Activated CD8-positive, alpha-beta T cell treated with anti-CD3 and anti-CD28 coated beads for 36 hours (primary cell): ENCODE data around the gene LNP1. TPM values are rescaled to one million over a fixed set of nuclear protein-coding genes. Genes with fewer than 3 reads are reported as not detected.

Experiments
- ATAC-seq: fragments of 200-7000 bp; cut with Tn5 transposase; one replicate; pipeline ENCODE4 v1.10.0; 2021; ENCODE audit warnings: mild to moderate bottlenecking, moderate library complexity
- CTCF ChIA-PET: fragments of 350-600 bp; sonication (Branson Sonifier 250); formaldehyde crosslinking; loops from one replicate; lab custom pipeline; 2021; ENCODE audit warnings: antibody characterized with exemption; lab: Charles Lee
- POLR2A ChIA-PET: fragments of 350-600 bp; sonication (Branson Sonifier 250); formaldehyde crosslinking; loops from one replicate; lab custom pipeline; 2021; ENCODE audit warnings: antibody characterized with exemption; lab: Charles Lee
- DNase-seq: peaks from one replicate; pipeline ENCODE4 v3.0.0-alpha.2; 2020
- H3K27ac Mint-ChIP-seq: one replicate; pipeline ENCODE4 v1.8.0; 2021; ENCODE audit warnings: mild to moderate bottlenecking, mixed read lengths
- H3K27me3 Mint-ChIP-seq: one replicate; pipeline ENCODE4 v1.8.0; 2021; ENCODE audit warnings: mixed read lengths
- H3K36me3 Mint-ChIP-seq: one replicate; pipeline ENCODE4 v1.8.0; 2021; ENCODE audit warnings: low read depth, mixed read lengths
- H3K4me1 Mint-ChIP-seq: one replicate; pipeline ENCODE4 v1.8.0; 2021; ENCODE audit warnings: low read depth, mixed read lengths
- H3K4me3 Mint-ChIP-seq: one replicate; pipeline ENCODE4 v1.8.0; 2021; ENCODE audit warnings: mild to moderate bottlenecking, moderate library complexity, mixed read lengths
- H3K9me3 Mint-ChIP-seq: one replicate; pipeline ENCODE4 v1.8.0; 2021; ENCODE audit warnings: mixed read lengths
- intact Hi-C: fragments of 100-400 bp; cut with micrococcal nuclease; formaldehyde crosslinking; loops from one replicate; pipeline ENCODE4 v1.10.0; 2022
- total RNA-seq, 2 experiments: library from RNA; stranded (reverse); gene quantifications; one replicate each; pipeline ENCODE4 v1.2.3, GENCODE V29; 2021
- TF ChIP-seq, protein P1 (sequence below): fragments of 200-600 bp; IDR thresholded peaks from one replicate; pipeline ENCODE4 v1.8.0; 2022; ENCODE audit warnings: antibody characterized with exemption, mild to moderate bottlenecking

The LNP1 gene
- total RNA-seq, 2 experiments from 2014 or later, result 2.5 TPM

DNA sequence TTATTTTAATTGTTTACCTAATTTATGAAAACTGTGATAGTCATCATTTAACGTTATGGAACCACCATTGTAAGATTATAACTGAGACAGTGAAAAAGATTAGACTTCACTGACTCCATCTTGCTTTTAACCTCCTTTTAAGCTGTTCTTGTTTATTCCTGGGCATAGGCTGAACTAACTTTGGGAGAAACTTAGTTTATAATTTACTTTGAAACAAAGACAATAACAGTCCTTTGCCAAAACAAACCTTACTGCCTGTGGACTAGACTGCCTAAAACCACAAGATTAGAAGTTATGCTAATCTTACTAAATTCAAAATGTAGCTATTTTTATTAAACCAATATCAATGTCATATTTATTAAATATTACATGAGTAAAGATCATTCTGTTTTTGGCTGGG is 46.7 kb downstream of the LNP1 start:
- ATAC-seq (no peak), DNase-seq (no peak)
- Mint-ChIP-seq H3K27ac (no peak overlapping the region), H3K36me3 (peaks cover 2% of the 10 kb centered on the region), H3K27me3 (no peaks in the 10 kb centered on the region), H3K9me3 (peaks cover 2% of the 10 kb centered on the region), H3K4me3 (no peak overlapping the region), H3K4me1 (no peaks in the 10 kb centered on the region)
- ChIA-PET CTCF (interaction anchor here (1.3 to 2.6 kb wide), 2 partner anchors 8 to 15 kb away, joined by 4 to 12 read pairs; no protein-coding TSS in a partner anchor), POLR2A (no interaction called here)
- TF ChIP-seq, protein P1, sequence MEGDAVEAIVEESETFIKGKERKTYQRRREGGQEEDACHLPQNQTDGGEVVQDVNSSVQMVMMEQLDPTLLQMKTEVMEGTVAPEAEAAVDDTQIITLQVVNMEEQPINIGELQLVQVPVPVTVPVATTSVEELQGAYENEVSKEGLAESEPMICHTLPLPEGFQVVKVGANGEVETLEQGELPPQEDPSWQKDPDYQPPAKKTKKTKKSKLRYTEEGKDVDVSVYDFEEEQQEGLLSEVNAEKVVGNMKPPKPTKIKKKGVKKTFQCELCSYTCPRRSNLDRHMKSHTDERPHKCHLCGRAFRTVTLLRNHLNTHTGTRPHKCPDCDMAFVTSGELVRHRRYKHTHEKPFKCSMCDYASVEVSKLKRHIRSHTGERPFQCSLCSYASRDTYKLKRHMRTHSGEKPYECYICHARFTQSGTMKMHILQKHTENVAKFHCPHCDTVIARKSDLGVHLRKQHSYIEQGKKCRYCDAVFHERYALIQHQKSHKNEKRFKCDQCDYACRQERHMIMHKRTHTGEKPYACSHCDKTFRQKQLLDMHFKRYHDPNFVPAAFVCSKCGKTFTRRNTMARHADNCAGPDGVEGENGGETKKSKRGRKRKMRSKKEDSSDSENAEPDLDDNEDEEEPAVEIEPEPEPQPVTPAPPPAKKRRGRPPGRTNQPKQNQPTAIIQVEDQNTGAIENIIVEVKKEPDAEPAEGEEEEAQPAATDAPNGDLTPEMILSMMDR, result no peak
- intact Hi-C loops, result no loop called here

DNA sequence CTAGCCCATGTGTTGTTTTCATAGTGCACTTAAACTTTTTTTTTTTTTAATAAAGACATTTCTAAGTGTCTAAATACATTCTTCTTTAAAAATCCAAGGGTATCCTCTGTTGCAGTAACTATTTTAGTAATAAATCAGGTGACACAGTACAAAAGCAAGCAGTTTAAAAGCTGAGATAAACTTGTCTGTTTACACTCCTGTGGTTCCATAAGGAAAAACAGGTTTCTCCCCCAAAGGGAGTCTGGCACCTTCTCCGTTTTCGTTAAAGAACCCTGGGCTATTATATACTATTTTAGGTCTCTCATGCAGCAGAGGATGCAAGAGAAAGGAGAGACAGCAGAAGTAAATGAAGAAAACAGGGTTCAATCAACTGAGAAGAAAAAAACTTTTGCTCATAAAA is 47.9 kb downstream of the LNP1 start:
- no peaks in the 10 kb centered on the region for H3K9me3 Mint-ChIP-seq
- ChIA-PET POLR2A (interaction anchor here (0.6 kb wide), 1 partner anchor 114 kb away, joined by 3 read pairs; no protein-coding TSS in a partner anchor), CTCF (interaction anchor here (1.3 to 2.6 kb wide), 2 partner anchors 7 to 14 kb away, joined by 4 to 12 read pairs; no protein-coding TSS in a partner anchor)
- no peaks in the 10 kb centered on the region for H3K27me3 Mint-ChIP-seq
- H3K4me3 Mint-ChIP-seq, result no peak overlapping the region
- no peak overlapping the region for H3K27ac Mint-ChIP-seq
- TF ChIP-seq, protein P1, result no peak
- intact Hi-C loops, result no loop called here
- ATAC-seq (no peak), DNase-seq (no peak)
- no peaks in the 10 kb centered on the region for H3K36me3 Mint-ChIP-seq
- no peaks in the 10 kb centered on the region for H3K4me1 Mint-ChIP-seq

DNA sequence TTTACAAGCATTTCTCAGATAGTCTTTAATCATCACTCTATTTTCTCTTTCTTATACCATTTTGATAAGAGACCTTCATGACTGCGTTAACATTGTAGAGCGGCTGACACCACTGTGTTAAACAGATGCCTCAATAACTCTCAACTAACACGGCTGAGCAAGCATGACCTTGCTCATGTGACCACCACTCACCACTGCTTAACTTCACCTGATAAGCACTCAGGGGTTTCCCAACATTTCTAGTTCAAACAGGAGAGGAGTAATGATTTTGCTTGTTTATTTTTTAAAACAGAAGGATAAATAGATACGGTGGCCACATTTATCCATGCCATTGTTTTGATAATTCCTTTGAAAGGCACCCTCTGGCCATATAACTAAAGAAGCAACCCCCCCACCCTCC is 53.3 kb downstream of the LNP1 start:
- ChIA-PET POLR2A (no interaction called here), CTCF (no interaction called here)
- TF ChIP-seq, protein P1, result no peak
- no peaks in the 10 kb centered on the region for H3K36me3 Mint-ChIP-seq
- DNase-seq (no peak), ATAC-seq (no peak)
- H3K27ac Mint-ChIP-seq, result no peak overlapping the region
- H3K27me3 Mint-ChIP-seq, result no peaks in the 10 kb centered on the region
- no peak overlapping the region for H3K4me3 Mint-ChIP-seq
- H3K9me3 Mint-ChIP-seq, result no peaks in the 10 kb centered on the region
- intact Hi-C loops, result no loop called here
- peaks cover 4% of the 10 kb centered on the region for H3K4me1 Mint-ChIP-seq

DNA sequence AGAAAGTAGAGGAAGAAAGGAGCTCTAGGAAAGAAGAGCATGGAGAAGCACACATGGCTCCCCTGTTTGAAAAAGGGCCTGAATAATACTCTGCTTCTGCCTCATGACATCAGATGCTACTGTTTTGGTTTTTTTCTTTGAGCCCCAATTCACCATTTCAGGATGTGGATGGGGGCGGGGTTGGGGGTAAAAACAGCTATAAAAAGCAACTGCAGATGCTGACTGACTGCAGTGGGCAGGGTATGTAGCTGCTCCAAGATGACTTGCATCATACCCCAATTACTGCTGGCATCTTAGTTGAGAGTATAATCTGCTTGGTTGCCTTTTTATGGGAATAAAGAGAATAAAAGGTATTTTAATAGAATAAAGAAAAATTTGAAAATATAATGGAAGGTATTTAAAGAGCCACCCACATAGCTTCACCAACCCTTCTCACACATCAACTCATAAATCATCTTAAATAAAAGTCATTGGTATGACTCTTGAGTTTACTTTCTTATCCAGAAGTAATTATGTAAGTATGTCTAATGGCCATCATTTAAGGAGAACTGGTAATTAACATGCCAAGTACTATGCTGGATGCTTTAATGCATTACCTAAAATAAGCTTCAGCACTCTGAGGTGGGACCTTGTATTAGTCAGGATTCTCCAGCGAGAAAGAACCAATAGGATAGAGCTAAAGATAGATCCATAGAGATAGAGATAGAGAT is 54.7 kb downstream of the LNP1 start:
- intact Hi-C loops, result no loop called here
- DNase-seq (peak; percentile 8), ATAC-seq (no peak)
- TF ChIP-seq, protein P1, result no peak
- ChIA-PET CTCF (interaction anchor here (0.9 to 1.2 kb wide), 3 partner anchors 7 to 136 kb away, joined by 3 to 4 read pairs (median 4); no protein-coding TSS in a partner anchor), POLR2A (no interaction called here)
- Mint-ChIP-seq H3K4me3 (no peak overlapping the region), H3K36me3 (no peaks in the 10 kb centered on the region), H3K27ac (no peak overlapping the region), H3K27me3 (no peaks in the 10 kb centered on the region), H3K9me3 (no peaks in the 10 kb centered on the region), H3K4me1 (peaks cover 4% of the 10 kb centered on the region)

DNA sequence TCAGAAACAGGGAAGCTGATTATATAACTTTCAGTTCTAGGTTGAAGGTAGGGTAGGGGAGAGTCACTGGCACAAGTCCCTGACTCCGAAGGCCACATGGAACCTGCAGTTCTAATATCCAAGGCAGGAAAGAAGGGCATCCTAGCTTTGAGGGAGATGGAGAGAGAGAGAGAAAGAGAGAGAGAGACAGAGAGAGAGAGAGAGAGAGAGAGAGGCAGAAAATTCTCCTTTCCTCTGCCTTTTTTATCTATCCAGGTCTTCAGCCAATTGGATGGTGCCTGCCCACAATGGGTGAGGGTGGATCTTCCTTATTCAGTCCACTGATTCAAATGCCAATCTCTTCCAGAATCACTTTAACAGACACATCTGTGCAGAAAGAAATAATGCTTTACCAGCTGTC is 55.4 kb downstream of the LNP1 start:
- intact Hi-C loops, result no loop called here
- no peak for DNase-seq
- TF ChIP-seq, protein P1, result no peak
- CTCF ChIA-PET, result interaction anchor here (0.8 to 1.2 kb wide), 3 partner anchors 8 to 135 kb away, joined by 3 to 4 read pairs (median 3); no protein-coding TSS in a partner anchor
- H3K27me3 Mint-ChIP-seq, result no peaks in the 10 kb centered on the region
- peaks cover 4% of the 10 kb centered on the region for H3K4me1 Mint-ChIP-seq
- no peaks in the 10 kb centered on the region for H3K9me3 Mint-ChIP-seq
- no peaks in the 10 kb centered on the region for H3K36me3 Mint-ChIP-seq
- H3K27ac Mint-ChIP-seq, result no peak overlapping the region
- H3K4me3 Mint-ChIP-seq, result no peak overlapping the region
- no peak for ATAC-seq
- POLR2A ChIA-PET, result no interaction called here
